GM23248 (cell line): ENCODE data around the gene MINDY4B. TPM values are rescaled to one million over a fixed set of nuclear protein-coding genes. Genes with fewer than 3 reads are reported as not detected.

Experiments used
- DNase-seq: peaks from one replicate; pipeline ENCODE4 v3.0.0-alpha.2; 2015
- H2AFZ ChIP-seq: fragments of 200-600 bp; sonication (generic); 2 replicates; pipeline ENCODE4 v1.6.1; 2016; ENCODE audit warnings: antibody characterized with exemption
- H3F3A ChIP-seq: fragments of 200-600 bp; sonication (generic); 2 replicates; pipeline ENCODE4 v1.6.1; 2016; ENCODE audit warnings: mild to moderate bottlenecking, antibody characterized with exemption, mixed run types; ENCODE audit not compliant: insufficient read depth
- H3K27ac ChIP-seq: fragments of 200-600 bp; sonication (generic); 2 replicates; pipeline ENCODE4 v1.5.1; 2016; ENCODE audit warnings: mild to moderate bottlenecking
- H3K27me3 ChIP-seq: fragments of 200-600 bp; sonication (generic); replicated peaks from 2 replicates; pipeline ENCODE4 v1.6.1; 2016; ENCODE audit warnings: mild to moderate bottlenecking; ENCODE audit not compliant: insufficient read depth
- H3K36me3 ChIP-seq: fragments of 200-600 bp; sonication (generic); 2 replicates; pipeline ENCODE4 v1.6.1; 2016; ENCODE audit warnings: low read depth, mild to moderate bottlenecking
- H3K4me1 ChIP-seq: fragments of 200-600 bp; sonication (generic); 2 replicates; pipeline ENCODE4 v1.6.1; 2016; ENCODE audit warnings: mild to moderate bottlenecking; ENCODE audit not compliant: insufficient read depth
- H3K4me2 ChIP-seq: fragments of 200-600 bp; sonication (generic); one replicate; pipeline ENCODE4 v1.6.1; 2016; ENCODE audit warnings: mild to moderate bottlenecking; ENCODE audit not compliant: unreplicated experiment
- H3K4me3 ChIP-seq: fragments of 200-600 bp; sonication (generic); 2 replicates; pipeline ENCODE4 v1.5.1; 2016; ENCODE audit warnings: mild to moderate bottlenecking
- H3K79me2 ChIP-seq: fragments of 200-600 bp; sonication (generic); 2 replicates; pipeline ENCODE4 v1.6.1; 2016; ENCODE audit warnings: mild to moderate bottlenecking; ENCODE audit not compliant: insufficient read depth
- H3K9ac ChIP-seq: fragments of 200-600 bp; sonication (generic); 2 replicates; pipeline ENCODE4 v1.6.1; 2016; ENCODE audit warnings: mild to moderate bottlenecking
- H3K9me2 ChIP-seq: fragments of 200-600 bp; sonication (generic); 2 replicates; pipeline ENCODE4 v1.6.1; 2016; ENCODE audit warnings: mixed run types, mild to moderate bottlenecking, moderate library complexity; ENCODE audit not compliant: insufficient read depth
- H3K9me3 ChIP-seq: fragments of 200-600 bp; sonication (generic); one replicate; pipeline ENCODE4 v1.6.1; 2017; ENCODE audit warnings: low read depth
- H4K20me1 ChIP-seq: fragments of 200-600 bp; sonication (generic); 2 replicates; pipeline ENCODE4 v1.6.0; 2016; ENCODE audit not compliant: insufficient read depth
- EZH2 ChIP-seq: fragments of 200-600 bp; sonication (generic); IDR thresholded peaks from 2 replicates; pipeline ENCODE4 v1.6.1; 2018; ENCODE audit warnings: antibody characterized with exemption, mild to moderate bottlenecking; ENCODE audit not compliant: insufficient read depth, poor library complexity, severe bottlenecking
- EZH2phosphoT487 ChIP-seq: fragments of 200-600 bp; sonication (generic); IDR thresholded peaks from 2 replicates; pipeline ENCODE4 v1.6.1; 2018; ENCODE audit warnings: antibody characterized with exemption, moderate library complexity, mild to moderate bottlenecking, low read depth; ENCODE audit not compliant: insufficient read depth
- WGBS, 2 experiments: methylation state at CpG; one replicate each; pipeline ENCODE4 v1.1.6; 2015 to 2017; ENCODE audit warnings: low lambda C conversion rate in 2 of 2, low coverage in 1 of 2; ENCODE audit errors: missing lambda C conversion rate in 2 of 2; 5-methylcytosine and 5-hydroxymethylcytosine counted together
- in situ Hi-C: fragments of 300-500 bp; cut with MboI; formaldehyde crosslinking; loops from 2 replicates; pipeline ENCODE4 v1.15.0; 2020
- polyA plus RNA-seq: library from polyadenylated mRNA; unstranded; fragments of >200 nt; fragmentation: Nextera tagmentation; extraction: Ambion mirVana; gene quantifications from 2 replicates; pipeline ENCODE4 v1.2.1, GENCODE V29; 2016
- total RNA-seq: library from RNA; depleted of rRNA; stranded (reverse); fragments of >200 nt; shearing (Covaris generic); gene quantifications from 2 replicates; pipeline ENCODE4 v1.2.3, GENCODE V29; 2014

MINDY4B gene
- total and polyA plus RNA-seq, 2 experiments from 2014 or later: not detected

GRCh38 chr3:150840802-150841515, 64.3 kb downstream of the MINDY4B start:
- Histone ChIP-seq H2AFZ (no peak overlapping the region), H3K27ac (no peak overlapping the region), H3K4me3 (no peak overlapping the region), H3K36me3 (no peaks in the 10 kb centered on the region), H4K20me1 (no peaks in the 10 kb centered on the region), H3K9me2 (no peaks in the 10 kb centered on the region), H3K9me3 (no peaks in the 10 kb centered on the region), H3F3A (no peaks in the 10 kb centered on the region), H3K4me2 (no peak overlapping the region), H3K9ac (no peak overlapping the region), H3K27me3 (peaks cover 27% of the 10 kb centered on the region), H3K4me1 (no peaks in the 10 kb centered on the region), H3K79me2 (no peaks in the 10 kb centered on the region)
- in situ Hi-C loops: loop anchor here (10.0 kb wide), 1 partner anchor 116 kb away; no protein-coding TSS in a partner anchor
- WGBS, 2 experiments: 54 to 61% methylated on average over 3 to 4 of the region's 4 CpGs
- no peak for DNase-seq
- no peak for TF ChIP-seq EZH2
- TF ChIP-seq EZH2phosphoT487: no peak

GRCh38 chr3:150830745-150831144, 74.5 kb downstream of the MINDY4B start:
- peaks cover 35% of the 10 kb centered on the region for H3K27me3 ChIP-seq
- in situ Hi-C loops: no loop called here
- TF ChIP-seq EZH2 (no peak), EZH2phosphoT487 (no peak)

GRCh38 chr3:150830094-150830681, 75.1 kb downstream of the MINDY4B start:
- H3K27me3 ChIP-seq: peaks cover 35% of the 10 kb centered on the region
- TF ChIP-seq EZH2 (no peak), EZH2phosphoT487 (no peak)
- no peaks in the 10 kb centered on the region for H3K36me3 ChIP-seq
- in situ Hi-C loops: no loop called here
- no peak overlapping the region for H3K9ac ChIP-seq
- no peak overlapping the region for H3K4me2 ChIP-seq
- no peaks in the 10 kb centered on the region for H3K9me3 ChIP-seq
- H3F3A ChIP-seq: no peaks in the 10 kb centered on the region
- H3K79me2 ChIP-seq: no peaks in the 10 kb centered on the region
- peak; percentile 8 for DNase-seq
- no peak overlapping the region for H3K4me3 ChIP-seq
- no peak overlapping the region for H3K27ac ChIP-seq
- H4K20me1 ChIP-seq: no peaks in the 10 kb centered on the region
- 63% methylated on average over 6 of the region's 6 CpGs for WGBS, 2 experiments
- no peaks in the 10 kb centered on the region for H3K9me2 ChIP-seq
- no peaks in the 10 kb centered on the region for H3K4me1 ChIP-seq
- H2AFZ ChIP-seq: no peak overlapping the region

More at GRCh38 chr3:150830745-150831144, 74.5 kb downstream of the MINDY4B start:
- H3K9me3 ChIP-seq: no peaks in the 10 kb centered on the region
- H3K9ac ChIP-seq: no peak overlapping the region
- no peaks in the 10 kb centered on the region for H3K36me3 ChIP-seq
- no peak overlapping the region for H3K4me3 ChIP-seq
- H3K4me1 ChIP-seq: no peaks in the 10 kb centered on the region
- H3F3A ChIP-seq: no peaks in the 10 kb centered on the region
- no peak for DNase-seq
- no peaks in the 10 kb centered on the region for H3K79me2 ChIP-seq
- H2AFZ ChIP-seq: no peak overlapping the region
- WGBS, 2 experiments: 59 to 85% methylated on average over 7 of the region's 7 CpGs
- H3K27ac ChIP-seq: no peak overlapping the region
- H3K4me2 ChIP-seq: no peak overlapping the region
- H4K20me1 ChIP-seq: no peaks in the 10 kb centered on the region
- H3K9me2 ChIP-seq: no peaks in the 10 kb centered on the region

- no peaks in the 10 kb centered on the region for H3K79me2 ChIP-seq
- no peak overlapping the region for H3K4me2 ChIP-seq
- H3K4me3 ChIP-seq: no peak overlapping the region
- in situ Hi-C loops: no loop called here
- H3K27me3 ChIP-seq: peaks cover 35% of the 10 kb centered on the region
- no peak for DNase-seq
- TF ChIP-seq EZH2phosphoT487: no peak
- no peak for TF ChIP-seq EZH2
- no peak overlapping the region for H2AFZ ChIP-seq
- H3K4me1 ChIP-seq: no peaks in the 10 kb centered on the region
- WGBS, 2 experiments: 43 to 47% methylated on average over 6 of the region's 6 CpGs
- H3K9ac ChIP-seq: no peak overlapping the region
- no peaks in the 10 kb centered on the region for H4K20me1 ChIP-seq
- H3K9me3 ChIP-seq: no peaks in the 10 kb centered on the region
- no peaks in the 10 kb centered on the region for H3F3A ChIP-seq
- H3K36me3 ChIP-seq: no peaks in the 10 kb centered on the region
- H3K27ac ChIP-seq: no peak overlapping the region
- no peaks in the 10 kb centered on the region for H3K9me2 ChIP-seq
These were observed 75.8 kb downstream of the MINDY4B start for GRCh38 chr3:150829408-150829807.
